OCI-LY3 (cell line): ENCODE results near the gene CYB5D1.

Experiments used
- H2AFZ ChIP-seq: fragments of 200-600, 300-600 bp; shearing (Covaris generic); 2 replicates; pipeline ENCODE4 v1.6.0; 2014; ENCODE audit warnings: antibody characterized with exemption, low read depth, low read length
- H3K27ac ChIP-seq: fragments of 200-600, 300-600 bp; sonication (generic); 2 replicates; pipeline ENCODE4 v1.5.1; 2014; ENCODE audit warnings: mild to moderate bottlenecking, low read length, moderate library complexity, mixed read lengths
- H3K27me3 ChIP-seq: fragments of 200-600, 300-600 bp; sonication (generic); 2 replicates; pipeline ENCODE4 v1.6.1; 2014; ENCODE audit warnings: low read depth, low read length, mixed read lengths
- H3K36me3 ChIP-seq: fragments of 200-600, 300-600 bp; sonication (generic); replicated peaks from 2 replicates; pipeline ENCODE3; 2014; ENCODE audit warnings: low read depth, low read length, mixed read lengths
- H3K4me1 ChIP-seq: fragments of 300-600, 200-600 bp; sonication (generic); 2 replicates; pipeline ENCODE4 v1.6.1; 2014; ENCODE audit warnings: low read length, mixed read lengths
- H3K4me2 ChIP-seq: fragments of 200-600, 300-600 bp; sonication (generic); 2 replicates; pipeline ENCODE4 v1.6.1; 2014; ENCODE audit warnings: low read length, mixed read lengths
- H3K4me3 ChIP-seq: fragments of 300-600, 200-600 bp; sonication (generic); 2 replicates; pipeline ENCODE4 v1.5.1; 2014; ENCODE audit warnings: antibody characterized with exemption, mild to moderate bottlenecking, low read length, moderate library complexity
- H3K79me2 ChIP-seq: fragments of 300-600, 200-600 bp; shearing (Covaris generic); 2 replicates; pipeline ENCODE4 v1.6.1; 2014; ENCODE audit warnings: mild to moderate bottlenecking, low read length, mixed read lengths
- H3K9ac ChIP-seq: fragments of 300-600, 200-600 bp; shearing (Covaris generic); 2 replicates; pipeline ENCODE4 v1.6.0; 2014; ENCODE audit warnings: mild to moderate bottlenecking, low read length, moderate library complexity
- H3K9me3 ChIP-seq: fragments of 200-600, 300-600 bp; shearing (Covaris generic); 2 replicates; pipeline ENCODE4 v1.6.1; 2014; ENCODE audit warnings: low read length, mixed read lengths; ENCODE audit not compliant: insufficient read depth
- H4K20me1 ChIP-seq: fragments of 200-600, 300-600 bp; sonication (generic); 2 replicates; pipeline ENCODE4 v1.6.1; 2016; ENCODE audit warnings: low read length, mixed read lengths; ENCODE audit not compliant: insufficient read depth
- EZH2phosphoT487 ChIP-seq: fragments of 200-600 bp; shearing (Covaris generic); IDR thresholded peaks from 2 replicates; pipeline ENCODE4 v1.6.1; 2018; ENCODE audit warnings: antibody characterized with exemption, mixed run types, low read depth
- TF ChIP-seq, protein P1 (sequence below): fragments of 200-600, 300-600 bp; sonication (generic); IDR thresholded peaks from 2 replicates; pipeline ENCODE4 v1.5.1; 2014; ENCODE audit warnings: antibody characterized with exemption, low read length, low read depth

CYB5D1 gene

DNA sequence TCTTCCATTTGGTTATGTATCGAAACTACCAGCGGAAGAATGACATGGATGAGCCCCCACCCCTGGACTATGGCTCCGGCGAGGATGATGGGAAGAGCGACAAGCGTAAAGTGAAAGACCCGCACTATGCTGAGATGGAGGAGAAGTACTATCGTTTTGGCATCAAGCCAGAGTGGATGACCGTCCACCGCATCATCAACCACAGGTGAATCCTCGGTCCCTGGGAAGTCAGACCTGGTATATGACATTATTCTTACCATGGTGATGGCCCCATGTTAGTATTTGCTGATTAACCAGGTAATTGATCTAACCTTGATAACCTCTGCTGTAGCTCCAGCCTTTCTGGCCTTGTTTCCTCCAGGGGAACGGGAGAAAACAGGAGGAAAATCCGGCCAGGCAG is 39.3 kb downstream of the CYB5D1 start:
- no peaks in the 10 kb centered on the region for H3K9me3 ChIP-seq
- H3K4me2 ChIP-seq, result no peak overlapping the region
- H4K20me1 ChIP-seq, result no peaks in the 10 kb centered on the region
- no peaks in the 10 kb centered on the region for H3K4me1 ChIP-seq
- H3K27me3 ChIP-seq, result no peaks in the 10 kb centered on the region
- H3K27ac ChIP-seq, result no peak overlapping the region
- peaks cover 38% of the 10 kb centered on the region for H3K36me3 ChIP-seq
- H2AFZ ChIP-seq, result no peak overlapping the region
- H3K9ac ChIP-seq, result no peak overlapping the region
- H3K79me2 ChIP-seq, result no peaks in the 10 kb centered on the region
- no peak overlapping the region for H3K4me3 ChIP-seq
- TF ChIP-seq, protein P1, sequence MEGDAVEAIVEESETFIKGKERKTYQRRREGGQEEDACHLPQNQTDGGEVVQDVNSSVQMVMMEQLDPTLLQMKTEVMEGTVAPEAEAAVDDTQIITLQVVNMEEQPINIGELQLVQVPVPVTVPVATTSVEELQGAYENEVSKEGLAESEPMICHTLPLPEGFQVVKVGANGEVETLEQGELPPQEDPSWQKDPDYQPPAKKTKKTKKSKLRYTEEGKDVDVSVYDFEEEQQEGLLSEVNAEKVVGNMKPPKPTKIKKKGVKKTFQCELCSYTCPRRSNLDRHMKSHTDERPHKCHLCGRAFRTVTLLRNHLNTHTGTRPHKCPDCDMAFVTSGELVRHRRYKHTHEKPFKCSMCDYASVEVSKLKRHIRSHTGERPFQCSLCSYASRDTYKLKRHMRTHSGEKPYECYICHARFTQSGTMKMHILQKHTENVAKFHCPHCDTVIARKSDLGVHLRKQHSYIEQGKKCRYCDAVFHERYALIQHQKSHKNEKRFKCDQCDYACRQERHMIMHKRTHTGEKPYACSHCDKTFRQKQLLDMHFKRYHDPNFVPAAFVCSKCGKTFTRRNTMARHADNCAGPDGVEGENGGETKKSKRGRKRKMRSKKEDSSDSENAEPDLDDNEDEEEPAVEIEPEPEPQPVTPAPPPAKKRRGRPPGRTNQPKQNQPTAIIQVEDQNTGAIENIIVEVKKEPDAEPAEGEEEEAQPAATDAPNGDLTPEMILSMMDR, result no peak

DNA sequence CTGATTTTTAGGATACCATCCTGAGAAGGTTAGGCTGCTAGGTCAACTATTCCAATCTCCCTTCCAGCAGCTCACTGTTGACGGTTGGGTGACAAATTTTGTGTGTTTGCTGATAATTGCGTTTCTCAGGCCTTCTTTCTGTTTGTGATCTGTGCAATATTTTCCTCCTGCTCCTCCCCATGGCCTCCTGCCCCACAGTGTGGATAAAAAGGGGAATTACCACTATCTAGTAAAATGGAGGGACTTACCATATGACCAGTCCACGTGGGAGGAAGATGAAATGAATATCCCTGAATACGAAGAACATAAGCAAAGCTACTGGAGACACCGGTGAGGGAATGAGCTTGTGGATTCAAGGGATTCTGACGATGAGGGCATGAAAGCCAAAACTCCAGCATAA is 40.0 kb downstream of the CYB5D1 start:
- Histone ChIP-seq H3K4me1 (no peaks in the 10 kb centered on the region), H3K27ac (no peak overlapping the region), H3K27me3 (no peaks in the 10 kb centered on the region), H2AFZ (no peak overlapping the region), H3K36me3 (peaks cover 38% of the 10 kb centered on the region), H4K20me1 (no peaks in the 10 kb centered on the region), H3K9me3 (no peaks in the 10 kb centered on the region), H3K4me2 (no peak overlapping the region), H3K79me2 (no peaks in the 10 kb centered on the region), H3K4me3 (no peak overlapping the region), H3K9ac (no peak overlapping the region)
- no peak for TF ChIP-seq EZH2phosphoT487

DNA sequence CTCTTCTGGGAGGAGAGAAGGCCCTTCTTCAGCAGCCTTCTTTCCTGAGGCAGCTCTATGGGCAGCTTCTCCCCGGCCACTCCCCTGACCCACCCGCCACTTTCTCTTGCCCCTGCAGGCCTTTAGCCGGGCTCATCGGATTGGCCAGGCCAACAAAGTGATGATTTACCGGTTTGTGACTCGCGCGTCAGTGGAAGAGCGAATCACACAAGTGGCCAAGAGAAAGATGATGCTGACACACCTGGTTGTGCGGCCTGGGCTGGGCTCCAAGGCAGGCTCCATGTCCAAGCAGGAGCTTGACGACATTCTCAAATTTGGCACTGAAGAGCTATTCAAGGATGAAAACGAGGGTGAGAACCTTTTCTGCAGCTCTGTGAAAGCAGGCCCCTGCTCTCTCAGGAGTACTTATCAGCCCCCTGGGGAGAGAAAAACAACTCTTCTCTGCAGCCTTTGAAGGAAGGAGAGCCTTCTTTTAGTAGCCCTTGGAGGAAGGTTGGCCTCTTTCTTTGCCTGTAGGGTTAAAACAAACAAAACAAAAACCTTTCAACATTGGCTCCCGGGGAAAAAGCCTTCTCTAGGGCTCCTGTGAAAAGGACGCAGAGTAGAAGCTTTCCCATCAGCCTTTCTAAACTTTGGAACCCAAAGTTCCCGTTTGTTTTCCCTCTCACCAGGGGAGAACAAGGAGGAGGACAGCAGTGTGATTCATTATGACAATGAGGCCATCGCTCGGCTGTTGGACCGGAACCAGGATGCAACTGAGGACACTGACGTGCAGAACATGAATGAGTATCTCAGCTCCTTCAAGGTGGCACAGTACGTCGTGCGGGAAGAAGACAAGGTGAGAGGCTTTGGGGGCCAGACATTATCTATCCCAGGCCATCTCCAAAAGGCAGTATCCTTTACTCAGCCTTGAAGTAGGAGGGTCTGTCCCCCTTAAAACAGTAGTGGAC is 45.6 kb downstream of the CYB5D1 start:
- no peaks in the 10 kb centered on the region for H3K79me2 ChIP-seq
- H3K27me3 ChIP-seq, result no peaks in the 10 kb centered on the region
- no peak overlapping the region for H3K4me3 ChIP-seq
- no peak overlapping the region for H2AFZ ChIP-seq
- no peak overlapping the region for H3K27ac ChIP-seq
- no peak overlapping the region for H3K9ac ChIP-seq
- TF ChIP-seq, protein P1, result no peak
- no peak for TF ChIP-seq EZH2phosphoT487
- no peaks in the 10 kb centered on the region for H3K4me1 ChIP-seq
- no peak overlapping the region for H3K4me2 ChIP-seq
- H3K9me3 ChIP-seq, result no peaks in the 10 kb centered on the region
- no peaks in the 10 kb centered on the region for H4K20me1 ChIP-seq
- peaks cover 24% of the 10 kb centered on the region for H3K36me3 ChIP-seq

DNA sequence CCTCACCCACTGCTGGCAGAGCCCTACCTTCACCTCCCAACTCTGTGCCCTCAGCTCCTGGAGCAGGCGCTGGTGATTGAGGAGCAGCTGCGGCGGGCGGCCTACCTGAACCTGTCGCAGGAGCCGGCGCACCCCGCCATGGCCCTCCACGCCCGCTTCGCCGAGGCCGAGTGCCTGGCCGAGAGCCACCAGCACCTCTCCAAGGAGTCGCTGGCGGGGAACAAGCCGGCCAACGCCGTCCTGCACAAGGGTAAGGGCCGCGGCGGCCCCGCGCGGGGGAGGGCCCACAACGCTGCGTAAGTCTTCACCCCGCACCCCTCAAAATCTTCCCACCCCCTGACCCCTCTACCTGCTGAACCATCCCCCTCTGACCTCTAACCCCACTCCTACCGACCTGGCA is 51.3 kb downstream of the CYB5D1 start:
- Histone ChIP-seq H3K79me2 (no peaks in the 10 kb centered on the region), H3K9me3 (no peaks in the 10 kb centered on the region), H3K4me3 (no peak overlapping the region), H3K4me1 (no peaks in the 10 kb centered on the region; the same call in 1 of the 2 replicates), H3K27ac (no peak overlapping the region), H3K9ac (no peak overlapping the region), H4K20me1 (no peaks in the 10 kb centered on the region), H3K4me2 (no peak overlapping the region), H2AFZ (no peak overlapping the region), H3K27me3 (no peaks in the 10 kb centered on the region), H3K36me3 (peaks cover 2% of the 10 kb centered on the region)
- TF ChIP-seq, protein P1, result no peak
- TF ChIP-seq EZH2phosphoT487, result no peak
